Measurements from ENCODE around the gene SLC12A9. TPM values are rescaled to one million over a fixed set of nuclear protein-coding genes. Genes with fewer than 3 reads are reported as not detected.

Gene SLC12A9
- total and polyA plus RNA-seq, 2 experiments from 2014 or later, result 10.3 to 39.9 TPM

- no peak for TF ChIP-seq JUNB (IDR thresholded peaks at IDR 0.05; ENCODE audit: unreplicated experiment)
- no peak for TF ChIP-seq STAT1 (IDR thresholded peaks at IDR 0.05; ENCODE audit: unreplicated experiment)
- TF ChIP-seq EZH2 (IDR thresholded peaks at IDR 0.05; ENCODE audit: low read depth, unreplicated experiment), result no peak
- TF ChIP-seq, protein P1, sequence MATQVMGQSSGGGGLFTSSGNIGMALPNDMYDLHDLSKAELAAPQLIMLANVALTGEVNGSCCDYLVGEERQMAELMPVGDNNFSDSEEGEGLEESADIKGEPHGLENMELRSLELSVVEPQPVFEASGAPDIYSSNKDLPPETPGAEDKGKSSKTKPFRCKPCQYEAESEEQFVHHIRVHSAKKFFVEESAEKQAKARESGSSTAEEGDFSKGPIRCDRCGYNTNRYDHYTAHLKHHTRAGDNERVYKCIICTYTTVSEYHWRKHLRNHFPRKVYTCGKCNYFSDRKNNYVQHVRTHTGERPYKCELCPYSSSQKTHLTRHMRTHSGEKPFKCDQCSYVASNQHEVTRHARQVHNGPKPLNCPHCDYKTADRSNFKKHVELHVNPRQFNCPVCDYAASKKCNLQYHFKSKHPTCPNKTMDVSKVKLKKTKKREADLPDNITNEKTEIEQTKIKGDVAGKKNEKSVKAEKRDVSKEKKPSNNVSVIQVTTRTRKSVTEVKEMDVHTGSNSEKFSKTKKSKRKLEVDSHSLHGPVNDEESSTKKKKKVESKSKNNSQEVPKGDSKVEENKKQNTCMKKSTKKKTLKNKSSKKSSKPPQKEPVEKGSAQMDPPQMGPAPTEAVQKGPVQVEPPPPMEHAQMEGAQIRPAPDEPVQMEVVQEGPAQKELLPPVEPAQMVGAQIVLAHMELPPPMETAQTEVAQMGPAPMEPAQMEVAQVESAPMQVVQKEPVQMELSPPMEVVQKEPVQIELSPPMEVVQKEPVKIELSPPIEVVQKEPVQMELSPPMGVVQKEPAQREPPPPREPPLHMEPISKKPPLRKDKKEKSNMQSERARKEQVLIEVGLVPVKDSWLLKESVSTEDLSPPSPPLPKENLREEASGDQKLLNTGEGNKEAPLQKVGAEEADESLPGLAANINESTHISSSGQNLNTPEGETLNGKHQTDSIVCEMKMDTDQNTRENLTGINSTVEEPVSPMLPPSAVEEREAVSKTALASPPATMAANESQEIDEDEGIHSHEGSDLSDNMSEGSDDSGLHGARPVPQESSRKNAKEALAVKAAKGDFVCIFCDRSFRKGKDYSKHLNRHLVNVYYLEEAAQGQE (IDR thresholded peaks at IDR 0.05; ENCODE audit: unreplicated experiment), result no peak
- DNase-seq (ENCODE audit: low spot score), result no peak
Measured at GRCh38 chr7:100901921-100902332, 49.4 kb downstream of the SLC12A9 start.

GRCh38 chr7:100902638-100903037, 50.1 kb downstream of the SLC12A9 start:
- Histone ChIP-seq H3K27me3 (ENCODE audit: insufficient read depth) (peaks cover 1% of the 10 kb centered on the region; the same call in 1 of the 2 replicates), H3K4me2 (no peak overlapping the region), H3K9me2 (ENCODE audit: insufficient read depth) (no peaks in the 10 kb centered on the region), H4K20me1 (replicated peaks; ENCODE audit: insufficient read depth) (no peaks in the 10 kb centered on the region; the same call in 1 of the 2 replicates), H2AFZ (no peak overlapping the region), H3K4me1 (ENCODE audit: insufficient read depth) (no peaks in the 10 kb centered on the region), H3K36me3 (ENCODE audit: insufficient read depth) (no peaks in the 10 kb centered on the region), H3K79me2 (replicated peaks; ENCODE audit: insufficient read depth) (no peaks in the 10 kb centered on the region), H3K27ac (ENCODE audit: low read depth) (no peak overlapping the region), H3F3A (replicated peaks; ENCODE audit: low read depth) (no peaks in the 10 kb centered on the region), H3K4me3 (no peak overlapping the region)
- no peaks in the 10 kb centered on the region for H3K4me1 Mint-ChIP-seq
- H3K36me3 Mint-ChIP-seq (ENCODE audit: low read depth), result no peaks in the 10 kb centered on the region
- H3K4me3 Mint-ChIP-seq, result no peak overlapping the region
- no peak overlapping the region for H3K27ac Mint-ChIP-seq
- DNase-seq (ENCODE audit: low spot score) (no peak), ATAC-seq (no peak)
- 0 out of 3 replicates have a peak, but pooled peaks cover 4% of the 10 kb centered on the region for H3K9me3 Mint-ChIP-seq
- peaks cover 5% of the 10 kb centered on the region for H3K27me3 Mint-ChIP-seq (ENCODE audit: insufficient read depth, low read depth, poor library complexity)
- TF ChIP-seq, protein P2, sequence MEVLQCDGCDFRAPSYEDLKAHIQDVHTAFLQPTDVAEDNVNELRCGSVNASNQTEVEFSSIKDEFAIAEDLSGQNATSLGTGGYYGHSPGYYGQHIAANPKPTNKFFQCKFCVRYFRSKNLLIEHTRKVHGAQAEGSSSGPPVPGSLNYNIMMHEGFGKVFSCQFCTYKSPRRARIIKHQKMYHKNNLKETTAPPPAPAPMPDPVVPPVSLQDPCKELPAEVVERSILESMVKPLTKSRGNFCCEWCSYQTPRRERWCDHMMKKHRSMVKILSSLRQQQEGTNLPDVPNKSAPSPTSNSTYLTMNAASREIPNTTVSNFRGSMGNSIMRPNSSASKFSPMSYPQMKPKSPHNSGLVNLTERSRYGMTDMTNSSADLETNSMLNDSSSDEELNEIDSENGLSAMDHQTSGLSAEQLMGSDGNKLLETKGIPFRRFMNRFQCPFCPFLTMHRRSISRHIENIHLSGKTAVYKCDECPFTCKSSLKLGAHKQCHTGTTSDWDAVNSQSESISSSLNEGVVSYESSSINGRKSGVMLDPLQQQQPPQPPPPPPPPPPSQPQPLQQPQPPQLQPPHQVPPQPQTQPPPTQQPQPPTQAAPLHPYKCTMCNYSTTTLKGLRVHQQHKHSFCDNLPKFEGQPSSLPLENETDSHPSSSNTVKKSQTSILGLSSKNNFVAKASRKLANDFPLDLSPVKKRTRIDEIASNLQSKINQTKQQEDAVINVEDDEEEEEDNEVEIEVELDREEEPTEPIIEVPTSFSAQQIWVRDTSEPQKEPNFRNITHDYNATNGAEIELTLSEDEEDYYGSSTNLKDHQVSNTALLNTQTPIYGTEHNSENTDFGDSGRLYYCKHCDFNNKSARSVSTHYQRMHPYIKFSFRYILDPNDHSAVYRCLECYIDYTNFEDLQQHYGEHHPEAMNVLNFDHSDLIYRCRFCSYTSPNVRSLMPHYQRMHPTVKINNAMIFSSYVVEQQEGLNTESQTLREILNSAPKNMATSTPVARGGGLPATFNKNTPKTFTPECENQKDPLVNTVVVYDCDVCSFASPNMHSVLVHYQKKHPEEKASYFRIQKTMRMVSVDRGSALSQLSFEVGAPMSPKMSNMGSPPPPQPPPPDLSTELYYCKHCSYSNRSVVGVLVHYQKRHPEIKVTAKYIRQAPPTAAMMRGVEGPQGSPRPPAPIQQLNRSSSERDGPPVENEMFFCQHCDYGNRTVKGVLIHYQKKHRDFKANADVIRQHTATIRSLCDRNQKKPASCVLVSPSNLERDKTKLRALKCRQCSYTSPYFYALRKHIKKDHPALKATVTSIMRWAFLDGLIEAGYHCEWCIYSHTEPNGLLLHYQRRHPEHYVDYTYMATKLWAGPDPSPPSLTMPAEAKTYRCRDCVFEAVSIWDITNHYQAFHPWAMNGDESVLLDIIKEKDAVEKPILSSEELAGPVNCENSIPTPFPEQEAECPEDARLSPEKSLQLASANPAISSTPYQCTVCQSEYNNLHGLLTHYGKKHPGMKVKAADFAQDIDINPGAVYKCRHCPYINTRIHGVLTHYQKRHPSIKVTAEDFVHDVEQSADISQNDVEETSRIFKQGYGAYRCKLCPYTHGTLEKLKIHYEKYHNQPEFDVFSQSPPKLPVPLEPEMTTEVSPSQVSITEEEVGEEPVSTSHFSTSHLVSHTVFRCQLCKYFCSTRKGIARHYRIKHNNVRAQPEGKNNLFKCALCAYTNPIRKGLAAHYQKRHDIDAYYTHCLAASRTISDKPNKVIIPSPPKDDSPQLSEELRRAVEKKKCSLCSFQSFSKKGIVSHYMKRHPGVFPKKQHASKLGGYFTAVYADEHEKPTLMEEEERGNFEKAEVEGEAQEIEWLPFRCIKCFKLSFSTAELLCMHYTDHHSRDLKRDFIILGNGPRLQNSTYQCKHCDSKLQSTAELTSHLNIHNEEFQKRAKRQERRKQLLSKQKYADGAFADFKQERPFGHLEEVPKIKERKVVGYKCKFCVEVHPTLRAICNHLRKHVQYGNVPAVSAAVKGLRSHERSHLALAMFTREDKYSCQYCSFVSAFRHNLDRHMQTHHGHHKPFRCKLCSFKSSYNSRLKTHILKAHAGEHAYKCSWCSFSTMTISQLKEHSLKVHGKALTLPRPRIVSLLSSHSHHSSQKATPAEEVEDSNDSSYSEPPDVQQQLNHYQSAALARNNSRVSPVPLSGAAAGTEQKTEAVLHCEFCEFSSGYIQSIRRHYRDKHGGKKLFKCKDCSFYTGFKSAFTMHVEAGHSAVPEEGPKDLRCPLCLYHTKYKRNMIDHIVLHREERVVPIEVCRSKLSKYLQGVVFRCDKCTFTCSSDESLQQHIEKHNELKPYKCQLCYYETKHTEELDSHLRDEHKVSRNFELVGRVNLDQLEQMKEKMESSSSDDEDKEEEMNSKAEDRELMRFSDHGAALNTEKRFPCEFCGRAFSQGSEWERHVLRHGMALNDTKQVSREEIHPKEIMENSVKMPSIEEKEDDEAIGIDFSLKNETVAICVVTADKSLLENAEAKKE (CRISPR knock-in tag; IDR thresholded peaks at IDR 0.05), result no peak
- TF ChIP-seq POLR2AphosphoS5 (IDR thresholded peaks at IDR 0.05; ENCODE audit: low read depth) (no peak), ZNF114 (CRISPR knock-in tag; IDR thresholded peaks at IDR 0.05) (no peak), EZH2phosphoT487 (IDR thresholded peaks at IDR 0.05; ENCODE audit: unreplicated experiment) (no peak), ZNF331 (CRISPR knock-in tag; IDR thresholded peaks at IDR 0.05; ENCODE audit: low read depth) (no peak)
- TF ChIP-seq, protein P1 (IDR thresholded peaks at IDR 0.05; ENCODE audit: unreplicated experiment), result no peak

More at GRCh38 chr7:100901921-100902332, 49.4 kb downstream of the SLC12A9 start:
- no peaks in the 10 kb centered on the region for H3K4me1 Mint-ChIP-seq
- Histone ChIP-seq H3K4me2 (no peak overlapping the region), H3F3A (replicated peaks; ENCODE audit: low read depth) (no peaks in the 10 kb centered on the region), H3K36me3 (ENCODE audit: insufficient read depth) (no peaks in the 10 kb centered on the region), H3K9me2 (ENCODE audit: insufficient read depth) (no peaks in the 10 kb centered on the region), H2AFZ (no peak overlapping the region), H3K4me3 (no peak overlapping the region), H4K20me1 (replicated peaks; ENCODE audit: insufficient read depth) (no peaks in the 10 kb centered on the region; the same call in 1 of the 2 replicates), H3K4me1 (ENCODE audit: insufficient read depth) (no peaks in the 10 kb centered on the region), H3K27ac (ENCODE audit: low read depth) (no peak overlapping the region), H3K79me2 (replicated peaks; ENCODE audit: insufficient read depth) (no peaks in the 10 kb centered on the region), H3K27me3 (ENCODE audit: insufficient read depth) (peaks cover 8% of the 10 kb centered on the region)
- H3K36me3 Mint-ChIP-seq (ENCODE audit: low read depth), result no peaks in the 10 kb centered on the region
- H3K9me3 Mint-ChIP-seq, result 0 out of 3 replicates have a peak, but pooled peaks cover 4% of the 10 kb centered on the region
- peaks cover 10% of the 10 kb centered on the region for H3K27me3 Mint-ChIP-seq (ENCODE audit: insufficient read depth, low read depth, poor library complexity)
- H3K27ac Mint-ChIP-seq, result no peak overlapping the region
- ATAC-seq, result no peak
- H3K4me3 Mint-ChIP-seq, result no peak overlapping the region

Data from GM23338 (cell line).